T-cell (primary cell): Measurements from ENCODE around the gene BBS2. TPM values are rescaled to one million over a fixed set of nuclear protein-coding genes. Genes with fewer than 3 reads are reported as not detected.
A peak's percentile ranks its signal among the peaks of the same experiment; 100 is the strongest.

ENCODE experiments used
- ATAC-seq, 4 experiments: fragments of 200-7000 bp in 3 of 4; fragments of 150-1000 bp in 1 of 4; cut with Tn5 transposase; replicated peaks in 1 of 4; 1 replicate in 3 of 4; 2 replicates in 1 of 4; pipeline ENCODE4 v1.10.0; 2021; ENCODE audit warnings: moderate library complexity in 3 of 4, mild to moderate bottlenecking in 2 of 4, moderate number of reproducible peaks in 1 of 4
- CTCF ChIA-PET, 2 donors: fragments of 300-600 bp; sonication (Branson Sonifier 250); formaldehyde crosslinking; loops; one replicate each; lab custom pipeline; 2022; ENCODE audit warnings: antibody characterized with exemption in 2 of 2; lab: Charles Lee
- POLR2A ChIA-PET, 2 donors: fragments of 300-600 bp; sonication (Branson Sonifier 250); formaldehyde crosslinking; loops; one replicate each; lab custom pipeline; 2022; ENCODE audit warnings: antibody characterized with exemption in 2 of 2; lab: Charles Lee
- DNase-seq, 35 experiments: peaks; one replicate each; pipeline versions ENCODE4 v3.0.0 to v3.0.0-alpha.2; 2013 to 2023
- H3K27ac ChIP-seq: one replicate; pipeline ENCODE4 v1.5.1; 2013; ENCODE audit warnings: low read length
- H3K27me3 ChIP-seq, 2 experiments: replicated peaks in 1 of 2; 1 replicate in 1 of 2; 2 replicates in 1 of 2; pipeline versions ENCODE4 v1.6.1 to v1.7.0; 2013; ENCODE audit warnings: low read length in 1 of 2, mixed read lengths in 1 of 2; ENCODE audit not compliant: control insufficient read depth in 2 of 2, insufficient read depth in 2 of 2; ENCODE audit errors: extremely low read depth in 1 of 2
- H3K36me3 ChIP-seq, 2 donors: 1 replicate in 1 of 2; 2 replicates in 1 of 2; pipeline versions ENCODE4 v1.6.1 to v1.7.0; 2013; ENCODE audit warnings: low read length in 1 of 2; ENCODE audit not compliant: control insufficient read depth in 2 of 2, insufficient read depth in 1 of 2; ENCODE audit errors: extremely low read depth in 1 of 2
- H3K4me1 ChIP-seq, 2 experiments: 1 replicate in 1 of 2; 2 replicates in 1 of 2; pipeline versions ENCODE4 v1.6.1 to v1.7.0; 2013; ENCODE audit warnings: low read length in 2 of 2, mixed read lengths in 1 of 2; ENCODE audit not compliant: insufficient read depth in 2 of 2, control insufficient read depth in 1 of 2; ENCODE audit errors: extremely low read depth in 1 of 2
- H3K4me3 ChIP-seq, 2 donors: 1 replicate in 1 of 2; 2 replicates in 1 of 2; pipeline versions ENCODE4 v1.5.1 to v1.7.0; 2013; ENCODE audit warnings: mild to moderate bottlenecking in 2 of 2, low read length in 1 of 2, moderate library complexity in 1 of 2; ENCODE audit not compliant: control insufficient read depth in 1 of 2; ENCODE audit errors: extremely low read depth in 1 of 2
- H3K9me3 ChIP-seq: 2 replicates; pipeline ENCODE4 v1.7.0; 2013
- H3K27ac Mint-ChIP-seq, 2 donors: one replicate each; pipeline ENCODE4 v1.8.0; 2020 to 2021; ENCODE audit warnings: mild to moderate bottlenecking in 2 of 2, mixed read lengths in 2 of 2
- H3K27me3 Mint-ChIP-seq, 2 donors: one replicate each; pipeline ENCODE4 v1.8.0; 2021 to 2022; ENCODE audit warnings: mixed read lengths in 2 of 2
- H3K36me3 Mint-ChIP-seq: one replicate; pipeline ENCODE4 v1.8.0; 2021; ENCODE audit warnings: mixed read lengths
- H3K4me1 Mint-ChIP-seq, 3 donors: one replicate each; pipeline ENCODE4 v1.8.0; 2020 to 2022; ENCODE audit warnings: mixed read lengths in 3 of 3, mild to moderate bottlenecking in 1 of 3
- H3K4me3 Mint-ChIP-seq, 3 donors: one replicate each; pipeline ENCODE4 v1.8.0; 2020 to 2022; ENCODE audit warnings: mild to moderate bottlenecking in 3 of 3, mixed read lengths in 3 of 3, moderate library complexity in 3 of 3
- H3K9me3 Mint-ChIP-seq, 3 donors: one replicate each; pipeline ENCODE4 v1.8.0; 2020 to 2022; ENCODE audit warnings: mixed read lengths in 3 of 3
- WGBS: methylation state at CpG from one replicate; pipeline ENCODE4 v1.1.5; 2013; ENCODE audit warnings: missing lambda C conversion rate; ENCODE audit not compliant: insufficient coverage; 5-methylcytosine and 5-hydroxymethylcytosine counted together
- total RNA-seq, 35 experiments: library from RNA in 6 of 35; stranded (reverse) in 6 of 35; fragments of 120-200 nt in 1 of 35; gene quantifications; one replicate each; pipeline versions ENCODE4 v1.2.1 to v1.2.4 and lab custom pipeline; 2013 to 2026

BBS2 gene, protein sequence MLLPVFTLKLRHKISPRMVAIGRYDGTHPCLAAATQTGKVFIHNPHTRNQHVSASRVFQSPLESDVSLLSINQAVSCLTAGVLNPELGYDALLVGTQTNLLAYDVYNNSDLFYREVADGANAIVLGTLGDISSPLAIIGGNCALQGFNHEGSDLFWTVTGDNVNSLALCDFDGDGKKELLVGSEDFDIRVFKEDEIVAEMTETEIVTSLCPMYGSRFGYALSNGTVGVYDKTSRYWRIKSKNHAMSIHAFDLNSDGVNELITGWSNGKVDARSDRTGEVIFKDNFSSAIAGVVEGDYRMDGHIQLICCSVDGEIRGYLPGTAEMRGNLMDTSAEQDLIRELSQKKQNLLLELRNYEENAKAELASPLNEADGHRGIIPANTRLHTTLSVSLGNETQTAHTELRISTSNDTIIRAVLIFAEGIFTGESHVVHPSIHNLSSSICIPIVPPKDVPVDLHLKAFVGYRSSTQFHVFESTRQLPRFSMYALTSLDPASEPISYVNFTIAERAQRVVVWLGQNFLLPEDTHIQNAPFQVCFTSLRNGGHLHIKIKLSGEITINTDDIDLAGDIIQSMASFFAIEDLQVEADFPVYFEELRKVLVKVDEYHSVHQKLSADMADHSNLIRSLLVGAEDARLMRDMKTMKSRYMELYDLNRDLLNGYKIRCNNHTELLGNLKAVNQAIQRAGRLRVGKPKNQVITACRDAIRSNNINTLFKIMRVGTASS
- total RNA-seq (10 to 100 TPM; 63.1 to 84.6 (median 76.6) TPM), total RNA-seq (lab: John Stamatoyannopoulos, UW) (8.1 to 124 (median 78.8) reads per million in 29 experiments)
- total RNA-seq (2013): 99.6 TPM

DNA sequence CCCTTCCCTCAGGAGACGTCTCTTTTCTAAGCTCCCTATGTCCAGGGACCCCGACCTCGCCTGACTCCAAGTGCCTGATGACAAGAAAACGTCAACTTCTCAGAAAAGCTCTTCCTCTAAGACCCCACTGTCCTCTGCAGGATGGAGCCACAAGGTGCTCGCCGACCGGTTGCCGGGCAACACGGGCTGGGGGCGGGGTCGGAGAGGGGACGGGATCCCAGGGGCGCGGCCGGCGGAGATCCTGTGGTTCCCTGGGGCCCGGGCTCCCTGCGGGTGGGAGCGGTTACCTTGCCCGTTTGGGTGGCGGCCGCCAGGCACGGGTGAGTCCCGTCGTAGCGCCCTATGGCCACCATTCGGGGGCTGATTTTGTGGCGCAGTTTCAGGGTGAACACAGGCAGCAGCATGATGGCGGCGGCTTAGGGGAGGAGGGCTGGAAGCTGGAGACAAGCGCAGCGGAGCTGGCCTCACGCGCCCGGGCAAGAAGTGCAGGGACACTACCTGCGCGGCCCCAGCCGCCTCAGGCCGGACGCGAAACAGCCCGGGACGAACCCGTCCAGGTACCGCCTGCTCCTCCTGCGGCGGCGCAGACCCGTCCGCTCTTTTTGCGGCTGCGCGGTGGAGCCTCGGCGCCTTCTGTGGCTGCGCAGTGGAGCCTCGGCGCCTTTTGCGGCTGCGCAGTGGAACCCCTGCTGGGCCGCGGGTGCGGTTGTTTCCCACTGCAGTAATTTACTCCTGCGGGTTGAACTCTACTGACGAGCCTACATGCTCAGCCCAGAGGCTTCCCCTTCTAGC, at the start of gene BBS2:
Gene BBS2, minus strand, starts transcription at position 566 of the 792 bp plus-strand sequence. Its CDS starts 162 bp downstream, at position 404.
- no peaks in the 10 kb centered on the region for H3K36me3 ChIP-seq
- under 1% methylated on average over 65 of the region's 65 CpGs for WGBS
- Mint-ChIP-seq H3K9me3 (no peaks in the 10 kb centered on the region), H3K36me3 (no peaks in the 10 kb centered on the region), H3K27me3 (no peaks in the 10 kb centered on the region), H3K4me1 (peaks cover 45 to 54% (median 51%) of the 10 kb centered on the region in 3 donors), H3K27ac (peak within 1 kb of the TSS; percentile 92 to 94), H3K4me3 (peak within 1 kb of the TSS; percentile 82 to 86 (median 83))
- no peaks in the 10 kb centered on the region for H3K9me3 ChIP-seq
- peak within 1 kb of the TSS; percentile 86 for H3K27ac ChIP-seq
- ATAC-seq: peak; percentile 87 to 90 (median 87)
- DNase-seq: peak; percentile 82 to 95 (median 89)
- H3K4me1 ChIP-seq: peaks cover 5 to 28% of the 10 kb centered on the region in 2 experiments
- no peaks in the 10 kb centered on the region for H3K27me3 ChIP-seq
- ChIA-PET POLR2A (interaction anchor here in 1 of 2 donors (0.6 kb wide), 1 partner anchor 68 kb away, joined by 4 read pairs; the partner anchor contains the start of genes NUDT21 and OGFOD1), CTCF (interaction anchor here in 1 of 2 donors (1.0 kb wide), 1 partner anchor 182 kb away, joined by 4 read pairs; no protein-coding TSS in a partner anchor)
- peak within 1 kb of the TSS; percentile 87 to 99 for H3K4me3 ChIP-seq

DNA sequence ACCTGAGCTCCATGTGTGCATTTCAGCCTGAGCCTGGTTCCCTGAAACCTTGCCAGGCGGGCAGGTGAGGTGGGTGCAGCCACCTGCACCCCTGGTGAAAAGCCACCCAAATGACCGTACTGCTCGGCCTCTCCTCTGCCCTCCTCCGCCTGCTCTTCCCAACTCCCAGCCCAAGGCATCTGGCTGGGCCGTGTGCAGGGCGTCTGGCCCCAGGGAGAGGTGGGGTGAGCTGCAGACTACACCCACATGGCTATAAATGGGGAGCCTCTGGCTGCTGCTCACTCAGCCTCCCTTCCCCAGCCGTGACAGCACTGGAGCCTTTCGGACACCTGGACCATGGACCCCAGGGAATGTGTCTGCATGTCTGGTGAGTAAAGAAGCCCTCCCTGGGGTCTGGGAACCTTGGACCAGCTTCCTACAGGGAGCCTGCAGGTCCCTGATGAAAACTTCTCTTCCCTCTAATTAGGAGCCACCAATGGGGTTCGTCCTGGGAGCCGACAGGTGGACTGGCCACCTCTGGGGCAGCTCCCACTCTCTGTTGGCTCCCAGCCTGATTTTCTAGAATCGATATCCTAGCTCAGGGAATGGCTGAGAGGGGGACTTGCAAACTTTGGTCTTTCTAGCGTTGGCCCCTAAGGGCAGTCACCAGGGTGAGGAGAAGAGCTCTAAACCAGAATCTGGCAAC, 45.1 kb upstream of the BBS2 start, which contains the start of gene MT4:
Gene MT4, plus strand, starts transcription at position 281 of the 685 bp plus-strand sequence. Its CDS starts 56 bp downstream, at position 337.
- DNase-seq (no peak), ATAC-seq (no peak)
- 79% methylated on average over 4 of the region's 12 CpGs for WGBS
- Histone ChIP-seq H3K4me3 (no peak within 1 kb of the TSS), H3K27me3 (peaks cover 0 to 16% of the 10 kb centered on the region in 2 experiments), H3K9me3 (no peaks in the 10 kb centered on the region), H3K4me1 (no peaks in the 10 kb centered on the region), H3K36me3 (no peaks in the 10 kb centered on the region), H3K27ac (no peak within 1 kb of the TSS)
- no peak within 1 kb of the TSS for H3K4me3 Mint-ChIP-seq
- no peaks in the 10 kb centered on the region for H3K36me3 Mint-ChIP-seq
- POLR2A ChIA-PET: no interaction called here
- peaks cover 4 to 6% of the 10 kb centered on the region in 2 donors for H3K27me3 Mint-ChIP-seq
- no peaks in the 10 kb centered on the region for H3K9me3 Mint-ChIP-seq
- H3K4me1 Mint-ChIP-seq: no peaks in the 10 kb centered on the region
- H3K27ac Mint-ChIP-seq: no peak within 1 kb of the TSS
- CTCF ChIA-PET: no interaction called here

DNA sequence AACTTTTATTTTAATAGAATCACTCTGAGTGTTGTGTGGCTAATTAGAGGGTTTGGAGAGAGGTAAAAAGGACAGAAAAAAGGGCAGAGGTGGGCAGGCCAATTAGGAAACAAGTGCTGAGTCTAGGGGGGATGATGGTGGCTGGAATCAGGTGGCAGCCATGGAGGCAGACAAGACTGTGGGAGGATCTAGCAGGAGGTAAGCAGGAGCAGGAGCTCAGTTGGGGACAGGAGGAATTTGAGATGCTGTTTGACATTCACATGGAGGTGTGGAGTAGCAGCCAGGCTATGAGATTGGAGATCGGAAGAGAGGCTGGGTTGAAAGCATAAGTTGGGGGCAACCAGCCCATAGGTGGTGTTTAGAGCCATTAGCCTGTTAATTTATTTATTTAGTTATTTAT, 41.3 kb upstream of the BBS2 start:
- Histone ChIP-seq H3K9me3 (no peaks in the 10 kb centered on the region), H3K4me3 (no peak overlapping the region), H3K27me3 (peaks cover 0 to 19% of the 10 kb centered on the region in 2 experiments), H3K4me1 (no peaks in the 10 kb centered on the region), H3K36me3 (no peaks in the 10 kb centered on the region), H3K27ac (no peak overlapping the region)
- WGBS: 100% methylated on average over 1 of the region's 1 CpG
- H3K4me3 Mint-ChIP-seq: no peak overlapping the region
- H3K27ac Mint-ChIP-seq: no peak overlapping the region
- no peaks in the 10 kb centered on the region for H3K36me3 Mint-ChIP-seq
- H3K9me3 Mint-ChIP-seq: no peaks in the 10 kb centered on the region
- no peaks in the 10 kb centered on the region for H3K4me1 Mint-ChIP-seq
- ChIA-PET POLR2A (no interaction called here), CTCF (no interaction called here)
- DNase-seq (no peak), ATAC-seq (no peak)
- peaks cover 11 to 17% of the 10 kb centered on the region in 2 donors for H3K27me3 Mint-ChIP-seq

DNA sequence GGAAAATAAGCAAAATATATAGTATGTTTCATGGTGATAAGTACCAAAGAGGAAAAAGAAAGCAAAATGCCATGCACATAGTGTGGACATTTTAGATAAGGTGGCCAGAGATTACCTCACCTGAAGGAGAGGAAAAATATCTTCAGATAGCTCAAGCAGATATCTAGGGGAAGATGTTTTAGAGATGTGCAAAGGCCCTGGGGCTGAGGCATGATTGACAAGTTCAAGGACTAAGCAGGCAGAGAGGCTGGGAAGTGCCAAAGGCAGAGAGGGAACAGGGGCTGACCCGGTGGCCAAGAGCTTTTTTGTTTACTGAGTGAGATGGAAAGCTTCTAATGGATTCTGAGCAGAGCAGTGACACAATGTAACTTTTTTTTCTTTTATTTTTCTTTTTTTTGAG, 40.6 kb upstream of the BBS2 start:
- Histone ChIP-seq H3K27me3 (peaks cover 2 to 19% of the 10 kb centered on the region in 2 experiments), H3K9me3 (no peaks in the 10 kb centered on the region), H3K27ac (no peak overlapping the region), H3K4me1 (no peaks in the 10 kb centered on the region), H3K4me3 (no peak overlapping the region), H3K36me3 (no peaks in the 10 kb centered on the region)
- ChIA-PET POLR2A (interaction anchor here in 1 of 2 donors (0.6 kb wide), 1 partner anchor 16 kb away, joined by 3 read pairs; no protein-coding TSS in a partner anchor), CTCF (no interaction called here)
- no peak overlapping the region for H3K27ac Mint-ChIP-seq
- no peaks in the 10 kb centered on the region for H3K36me3 Mint-ChIP-seq
- WGBS: no CpG with 5 or more reads among the region's 1 CpG
- no peaks in the 10 kb centered on the region for H3K9me3 Mint-ChIP-seq
- ATAC-seq: no peak
- no peak overlapping the region for H3K4me3 Mint-ChIP-seq
- H3K27me3 Mint-ChIP-seq: peaks cover 11 to 19% of the 10 kb centered on the region in 2 donors
- DNase-seq: no peak
- H3K4me1 Mint-ChIP-seq: no peaks in the 10 kb centered on the region

DNA sequence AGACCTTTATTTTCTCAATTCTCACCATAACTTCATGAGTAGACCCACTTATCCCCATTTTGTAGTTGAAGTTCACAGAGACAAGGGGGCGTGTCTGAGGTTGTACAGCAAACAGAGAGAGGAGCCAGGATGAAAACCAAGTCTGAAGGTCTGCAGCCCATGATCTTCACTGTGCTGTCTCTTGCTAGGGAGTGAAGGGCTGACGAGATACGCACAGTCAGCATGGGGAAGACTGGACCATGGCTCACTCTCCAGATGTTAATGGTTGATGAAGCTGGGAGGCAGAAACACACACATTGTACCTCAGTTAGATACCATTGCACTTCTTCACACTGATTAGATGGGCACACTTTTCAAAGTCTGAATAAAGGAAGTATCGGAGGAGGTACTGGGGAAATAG, 39.3 kb upstream of the BBS2 start:
- WGBS: no CpG with 5 or more reads among the region's 4 CpGs
- Histone ChIP-seq H3K27me3 (peaks cover 2 to 19% of the 10 kb centered on the region in 2 experiments), H3K9me3 (no peaks in the 10 kb centered on the region), H3K4me1 (no peaks in the 10 kb centered on the region), H3K36me3 (no peaks in the 10 kb centered on the region), H3K27ac (no peak overlapping the region), H3K4me3 (no peak overlapping the region)
- Mint-ChIP-seq H3K4me1 (no peaks in the 10 kb centered on the region), H3K36me3 (no peaks in the 10 kb centered on the region), H3K9me3 (no peaks in the 10 kb centered on the region), H3K4me3 (no peak overlapping the region), H3K27me3 (peaks cover 16 to 25% of the 10 kb centered on the region in 2 donors), H3K27ac (no peak overlapping the region)
- no peak for ATAC-seq
- CTCF ChIA-PET: no interaction called here
- no peak for DNase-seq
- POLR2A ChIA-PET: no interaction called here
